Measurements from ENCODE around the gene TMED8. TPM values are rescaled to one million over a fixed set of nuclear protein-coding genes. Genes with fewer than 3 reads are reported as not detected.

TMED8 gene
- total RNA-seq, 1 experiment from 2014 or later, result 21.0 TPM

DNA sequence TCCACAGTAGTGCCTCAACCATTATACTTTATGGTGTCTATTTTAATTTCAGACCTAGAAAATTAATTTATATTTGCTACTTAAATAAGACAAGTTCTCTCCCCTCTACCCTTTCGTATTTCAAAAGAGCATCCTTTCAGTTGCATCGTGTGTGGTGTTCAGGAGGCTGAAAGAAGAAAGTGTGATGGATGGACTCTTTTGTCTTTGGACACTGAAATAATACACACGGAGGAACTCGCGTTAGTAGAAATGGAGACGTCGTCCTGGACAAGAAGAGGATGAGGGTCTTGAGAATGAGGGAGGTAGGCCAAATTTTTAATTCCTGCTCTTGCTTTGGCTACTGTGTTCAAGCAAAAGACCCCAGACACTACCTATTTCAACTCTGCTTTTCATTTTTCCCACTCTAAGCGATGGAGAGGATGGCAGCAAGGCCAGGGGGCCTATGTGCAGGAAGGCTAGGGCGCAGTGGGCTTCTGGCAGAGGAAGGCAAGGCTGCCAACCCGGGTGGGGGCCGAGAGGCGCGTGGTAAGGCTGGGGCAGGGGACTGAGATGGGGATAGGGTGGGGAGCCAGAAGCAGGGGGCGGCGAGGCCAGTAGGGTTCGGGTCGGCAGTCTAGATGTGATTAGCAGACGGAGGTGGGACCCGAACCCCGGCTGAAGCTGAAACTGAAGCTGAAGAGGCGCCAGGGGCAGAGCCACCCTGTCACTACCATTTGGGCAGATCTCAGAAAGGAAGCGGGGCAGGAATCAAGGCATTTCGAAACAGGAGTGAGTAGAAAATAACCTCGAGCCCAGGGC is 722 bp downstream of the TMED8 start:
- TF ChIP-seq EZH2 (IDR thresholded peaks at IDR 0.05; ENCODE audit: borderline replicate concordance, low read depth, low read length, poor library complexity, severe bottlenecking), result no peak
- TF ChIP-seq, protein P1, sequence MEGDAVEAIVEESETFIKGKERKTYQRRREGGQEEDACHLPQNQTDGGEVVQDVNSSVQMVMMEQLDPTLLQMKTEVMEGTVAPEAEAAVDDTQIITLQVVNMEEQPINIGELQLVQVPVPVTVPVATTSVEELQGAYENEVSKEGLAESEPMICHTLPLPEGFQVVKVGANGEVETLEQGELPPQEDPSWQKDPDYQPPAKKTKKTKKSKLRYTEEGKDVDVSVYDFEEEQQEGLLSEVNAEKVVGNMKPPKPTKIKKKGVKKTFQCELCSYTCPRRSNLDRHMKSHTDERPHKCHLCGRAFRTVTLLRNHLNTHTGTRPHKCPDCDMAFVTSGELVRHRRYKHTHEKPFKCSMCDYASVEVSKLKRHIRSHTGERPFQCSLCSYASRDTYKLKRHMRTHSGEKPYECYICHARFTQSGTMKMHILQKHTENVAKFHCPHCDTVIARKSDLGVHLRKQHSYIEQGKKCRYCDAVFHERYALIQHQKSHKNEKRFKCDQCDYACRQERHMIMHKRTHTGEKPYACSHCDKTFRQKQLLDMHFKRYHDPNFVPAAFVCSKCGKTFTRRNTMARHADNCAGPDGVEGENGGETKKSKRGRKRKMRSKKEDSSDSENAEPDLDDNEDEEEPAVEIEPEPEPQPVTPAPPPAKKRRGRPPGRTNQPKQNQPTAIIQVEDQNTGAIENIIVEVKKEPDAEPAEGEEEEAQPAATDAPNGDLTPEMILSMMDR (conservative IDR thresholded peaks at IDR 0.05; ENCODE audit: low read depth, low read length), result no peak
- peak overlapping the region; percentile 85 for H3K27ac ChIP-seq (ENCODE audit: low read depth, low read length, poor library complexity, severe bottlenecking)
- H3K4me1 ChIP-seq (ENCODE audit: insufficient read depth, low read length, poor library complexity, severe bottlenecking), result peaks cover 16% of the 10 kb centered on the region
- CTCF ChIA-PET, result interaction anchor here (0.6 to 1.3 kb wide), 2 partner anchors 60 to 224 kb away, joined by 3 read pairs; no protein-coding TSS in a partner anchor
- H3K9me3 ChIP-seq (ENCODE audit: low read depth, low read length, poor library complexity, severe bottlenecking), result no peaks in the 10 kb centered on the region
- no peaks in the 10 kb centered on the region for H3K36me3 ChIP-seq (ENCODE audit: insufficient read depth, low read length, poor library complexity, severe bottlenecking)
- POLR2A ChIA-PET (ENCODE audit: low non-redundant PET), result interaction anchor here (0.5 to 0.6 kb wide), 2 partner anchors 26 to 91 kb away, joined by 3 to 8 read pairs; no protein-coding TSS in a partner anchor
- DNase-seq (ENCODE audit: low spot score), result peak; percentile 39
- H3K27me3 ChIP-seq (replicated peaks; ENCODE audit: insufficient read depth, low read depth, low read length, poor library complexity), result no peaks in the 10 kb centered on the region
- no TSS peak for BruUV-seq (replicated peaks)
- intact Hi-C loops (cut with micrococcal nuclease; ENCODE audit: unreplicated experiment), result loop anchor here (2.0 kb wide), 1 partner anchor 55 kb away; the partner anchor contains the start of genes GSTZ1 and POMT2
- peak overlapping the region; percentile 76 for H3K4me3 ChIP-seq (ENCODE audit: low read depth, low read length, poor library complexity, severe bottlenecking)

DNA sequence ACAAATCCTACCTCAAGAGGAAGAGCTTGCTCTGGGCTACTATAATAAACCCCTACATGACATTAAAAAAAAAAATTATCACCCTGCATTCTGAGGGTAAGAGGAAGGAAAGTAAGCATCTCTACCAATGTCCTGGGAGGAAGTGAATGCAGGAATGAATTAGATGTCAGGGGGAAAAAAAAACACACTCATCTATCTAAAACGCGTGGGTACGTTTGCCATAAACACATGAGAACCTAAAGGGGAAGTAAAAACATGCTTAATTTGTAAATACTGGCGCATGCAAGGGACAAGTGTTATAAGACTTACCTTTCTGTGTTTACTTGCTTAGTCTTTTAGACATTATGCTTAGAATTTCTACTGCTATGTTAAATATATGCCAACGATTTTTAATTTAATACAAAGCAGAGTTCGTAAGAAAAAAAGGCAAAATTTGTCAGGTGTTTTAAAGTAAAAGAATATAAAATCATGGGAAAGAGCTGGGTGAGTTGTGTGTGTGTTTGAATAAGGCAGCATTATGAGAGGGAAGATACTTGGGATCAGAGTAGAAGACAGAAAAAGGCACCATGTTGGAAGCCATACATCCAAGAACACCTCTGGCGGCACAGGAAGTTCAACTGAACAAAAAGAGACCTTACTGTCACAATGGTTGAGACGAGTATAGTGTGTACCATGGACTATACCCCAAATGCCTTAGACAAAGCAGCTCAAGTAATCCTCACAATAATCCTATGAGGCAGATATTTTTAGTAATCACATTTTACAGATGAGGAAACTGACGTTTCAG is 1.5 kb downstream of the TMED8 start:
- H3K4me1 ChIP-seq (ENCODE audit: insufficient read depth, low read length, poor library complexity, severe bottlenecking), result peaks cover 16% of the 10 kb centered on the region
- POLR2A ChIA-PET (ENCODE audit: low non-redundant PET), result no interaction called here
- CTCF ChIA-PET, result no interaction called here
- peak overlapping the region; percentile 76 for H3K4me3 ChIP-seq (ENCODE audit: low read depth, low read length, poor library complexity, severe bottlenecking)
- BruUV-seq (replicated peaks), result TSS peak; percentile 47
- TF ChIP-seq EZH2 (IDR thresholded peaks at IDR 0.05; ENCODE audit: borderline replicate concordance, low read depth, low read length, poor library complexity, severe bottlenecking), result no peak
- TF ChIP-seq, protein P1 (conservative IDR thresholded peaks at IDR 0.05; ENCODE audit: low read depth, low read length), result no peak
- no peak overlapping the region for H3K27ac ChIP-seq (ENCODE audit: low read depth, low read length, poor library complexity, severe bottlenecking)
- no peaks in the 10 kb centered on the region for H3K27me3 ChIP-seq (replicated peaks; ENCODE audit: insufficient read depth, low read depth, low read length, poor library complexity)
- no peaks in the 10 kb centered on the region for H3K36me3 ChIP-seq (ENCODE audit: insufficient read depth, low read length, poor library complexity, severe bottlenecking)
- intact Hi-C loops (cut with micrococcal nuclease; ENCODE audit: unreplicated experiment), result no loop called here
- no peak for DNase-seq (ENCODE audit: low spot score)
- H3K9me3 ChIP-seq (ENCODE audit: low read depth, low read length, poor library complexity, severe bottlenecking), result no peaks in the 10 kb centered on the region

DNA sequence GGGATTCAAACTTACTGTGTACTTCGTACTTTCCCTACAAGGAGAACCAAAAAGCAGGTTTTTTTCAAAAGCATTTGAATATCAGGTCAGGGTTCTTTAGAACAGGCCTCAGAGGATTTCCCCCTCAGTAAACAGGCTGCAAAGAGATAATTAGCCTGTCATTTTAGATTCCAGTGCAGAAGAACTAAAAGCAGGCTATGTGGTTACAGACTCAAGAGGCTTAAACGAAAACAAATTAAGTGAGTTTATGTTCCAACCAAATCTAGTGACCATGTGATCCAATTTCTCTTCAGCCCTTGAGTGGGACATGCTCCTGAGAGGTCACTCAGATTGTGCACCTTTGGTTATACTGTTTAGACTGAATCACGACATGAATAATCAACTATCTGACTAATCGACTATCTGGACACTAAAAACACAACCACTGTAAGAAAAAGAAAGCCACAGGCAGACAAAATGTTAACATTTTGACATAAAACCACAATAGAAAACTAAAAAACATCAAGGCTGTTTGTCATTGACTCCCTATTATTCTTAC is 4.5 kb downstream of the TMED8 start:
- Histone ChIP-seq H3K4me1 (ENCODE audit: insufficient read depth, low read length, poor library complexity, severe bottlenecking) (peaks cover 16% of the 10 kb centered on the region), H3K4me3 (ENCODE audit: low read depth, low read length, poor library complexity, severe bottlenecking) (no peak overlapping the region), H3K36me3 (ENCODE audit: insufficient read depth, low read length, poor library complexity, severe bottlenecking) (no peaks in the 10 kb centered on the region), H3K27me3 (replicated peaks; ENCODE audit: insufficient read depth, low read depth, low read length, poor library complexity) (no peaks in the 10 kb centered on the region), H3K9me3 (ENCODE audit: low read depth, low read length, poor library complexity, severe bottlenecking) (no peaks in the 10 kb centered on the region), H3K27ac (ENCODE audit: low read depth, low read length, poor library complexity, severe bottlenecking) (peak overlapping the region; percentile 26)
- DNase-seq (ENCODE audit: low spot score), result no peak
- TF ChIP-seq, protein P1 (conservative IDR thresholded peaks at IDR 0.05; ENCODE audit: low read depth, low read length), result no peak
- no peak for TF ChIP-seq EZH2 (IDR thresholded peaks at IDR 0.05; ENCODE audit: borderline replicate concordance, low read depth, low read length, poor library complexity, severe bottlenecking)
- intact Hi-C loops (cut with micrococcal nuclease; ENCODE audit: unreplicated experiment), result no loop called here
- POLR2A ChIA-PET (ENCODE audit: low non-redundant PET), result no interaction called here
- BruUV-seq (replicated peaks), result no TSS peak
- CTCF ChIA-PET, result no interaction called here
